Stimulated activated CD8-positive, alpha-beta memory T cell treated with anti-CD3 and anti-CD28 coated beads, Interleukin-7, amount 100 ng/mL, for 1 hour (primary cell): ENCODE measurements around the gene RGS11.
A peak's percentile ranks its signal among the peaks of the same experiment; 100 is the strongest.

Experiments used
- DNase-seq, 2 donors: peaks; one replicate each; pipeline ENCODE4 v3.0.0-alpha.2; 2020; ENCODE audit warnings: low read depth in 2 of 2

RGS11 gene

DNA sequence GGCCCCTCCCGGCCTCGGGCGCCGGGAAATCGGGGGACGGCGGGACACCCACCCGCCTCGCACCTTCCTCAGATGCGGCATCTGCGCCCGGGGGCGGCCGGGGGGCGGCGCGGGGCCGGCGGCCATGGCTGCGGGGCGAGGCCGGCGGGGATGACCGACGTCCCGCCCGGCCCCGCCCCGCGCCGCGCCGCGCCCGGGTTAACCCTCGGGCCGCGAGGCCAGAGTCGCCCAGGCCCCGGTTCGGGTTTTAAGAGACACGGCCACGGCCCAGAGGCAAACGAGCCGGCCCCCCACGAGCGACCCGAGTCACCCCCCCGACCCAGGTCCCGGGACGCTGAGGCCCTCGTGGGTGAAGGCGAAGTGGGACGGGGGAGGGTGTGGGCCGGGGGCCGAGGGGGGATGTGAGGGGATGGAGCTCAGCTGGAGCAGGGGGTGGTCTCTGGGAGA is at the start of gene RGS11:
Gene RGS11, minus strand, starts transcription at position 159 of the 447 bp plus-strand sequence. Its CDS starts 33 bp downstream, at position 126.
- no peak for DNase-seq

GRCh38 chr16:324451-325334 is 48.9 kb upstream of the RGS11 start:
- DNase-seq = peak; percentile 24 to 44

DNA sequence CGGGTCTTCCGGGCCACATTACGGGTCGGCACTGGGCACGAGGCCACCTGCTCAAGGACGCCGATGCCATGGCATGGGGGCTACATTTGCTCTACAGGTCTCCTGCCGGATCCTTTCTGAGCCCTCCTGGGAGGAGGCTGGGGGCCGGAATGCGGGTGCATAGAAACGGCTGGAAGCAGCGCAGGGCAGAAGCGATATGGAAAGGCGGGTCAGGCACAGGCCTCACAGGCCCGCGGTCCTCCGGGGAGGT is 48.4 kb upstream of the RGS11 start:
- DNase-seq = no peak

- no peak for DNase-seq
Measured at GRCh38 chr16:322476-323143, 46.9 kb upstream of the RGS11 start.

- DNase-seq = no peak
Measured at GRCh38 chr16:321532-321931, 45.8 kb upstream of the RGS11 start.

GRCh38 chr16:320206-320605 is 44.5 kb upstream of the RGS11 start:
- no peak for DNase-seq

- DNase-seq = no peak
Measured at GRCh38 chr16:318628-319027, 42.9 kb upstream of the RGS11 start.

DNA sequence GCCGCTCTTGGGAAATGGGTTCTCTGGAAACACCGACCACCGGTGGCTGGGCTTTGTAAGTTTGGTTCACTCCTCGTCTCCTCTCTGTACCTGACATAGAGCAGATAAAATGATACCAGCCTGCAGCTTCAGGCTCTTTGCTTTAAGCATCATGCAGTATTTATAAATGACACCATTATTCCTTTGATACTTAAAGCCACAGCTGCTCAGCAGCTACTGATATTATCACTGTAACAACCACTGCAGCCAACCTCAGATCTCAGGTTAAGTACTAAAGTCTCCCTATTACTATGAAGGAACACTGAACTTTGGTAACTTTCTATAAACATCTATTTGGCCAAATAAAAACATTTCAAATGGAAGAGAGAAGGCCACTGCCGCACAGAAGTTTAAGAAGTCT is 41.8 kb upstream of the RGS11 start:
- DNase-seq = no peak

- no peak for DNase-seq
Measured at GRCh38 chr16:316741-317464, 41.2 kb upstream of the RGS11 start.

GRCh38 chr16:314795-315299 is 39.1 kb upstream of the RGS11 start:
- DNase-seq = no peak

- no peak for DNase-seq
Measured at GRCh38 chr16:314351-314750, 38.6 kb upstream of the RGS11 start.

- DNase-seq = no peak
Measured at GRCh38 chr16:311725-312124, 36.0 kb upstream of the RGS11 start.

- no peak for DNase-seq
Measured at GRCh38 chr16:309476-309875, 33.7 kb upstream of the RGS11 start.

GRCh38 chr16:307691-308312 is 32.1 kb upstream of the RGS11 start:
- no peak for DNase-seq

- DNase-seq = no peak
Measured at GRCh38 chr16:306911-307370, 31.2 kb upstream of the RGS11 start.

DNA sequence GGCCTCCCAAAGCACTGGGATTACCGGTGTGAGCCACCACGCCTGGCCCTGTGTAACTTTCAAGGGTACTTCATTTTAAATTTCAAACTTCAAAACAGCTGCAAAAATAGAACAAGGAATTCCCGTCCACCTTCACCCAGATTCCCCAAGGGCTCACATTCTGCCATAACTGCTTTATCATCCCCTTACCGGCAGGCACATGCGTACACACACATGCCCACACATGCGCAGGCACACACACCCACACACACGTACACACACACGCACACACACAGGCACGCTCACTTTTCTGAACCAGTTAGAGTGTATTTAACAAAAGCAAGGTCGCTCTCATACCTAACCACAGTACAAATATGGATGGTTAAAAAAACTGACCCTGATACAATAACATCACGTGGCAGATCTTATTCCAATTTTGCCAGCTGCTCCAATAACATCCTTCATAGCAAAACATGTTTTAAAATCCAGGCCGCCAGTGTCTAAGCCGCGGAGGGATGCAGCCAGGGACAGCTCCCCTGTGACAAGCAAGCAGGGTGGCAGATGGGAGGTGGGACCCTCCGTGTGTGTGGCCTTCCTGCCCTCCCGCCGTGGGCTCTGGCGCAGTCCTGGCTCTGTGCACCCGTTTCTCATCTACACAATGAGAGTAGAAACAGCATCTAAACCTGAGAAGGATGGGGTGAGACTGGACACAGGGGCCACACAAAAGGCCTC is 30.3 kb upstream of the RGS11 start:
- DNase-seq = no peak

DNA sequence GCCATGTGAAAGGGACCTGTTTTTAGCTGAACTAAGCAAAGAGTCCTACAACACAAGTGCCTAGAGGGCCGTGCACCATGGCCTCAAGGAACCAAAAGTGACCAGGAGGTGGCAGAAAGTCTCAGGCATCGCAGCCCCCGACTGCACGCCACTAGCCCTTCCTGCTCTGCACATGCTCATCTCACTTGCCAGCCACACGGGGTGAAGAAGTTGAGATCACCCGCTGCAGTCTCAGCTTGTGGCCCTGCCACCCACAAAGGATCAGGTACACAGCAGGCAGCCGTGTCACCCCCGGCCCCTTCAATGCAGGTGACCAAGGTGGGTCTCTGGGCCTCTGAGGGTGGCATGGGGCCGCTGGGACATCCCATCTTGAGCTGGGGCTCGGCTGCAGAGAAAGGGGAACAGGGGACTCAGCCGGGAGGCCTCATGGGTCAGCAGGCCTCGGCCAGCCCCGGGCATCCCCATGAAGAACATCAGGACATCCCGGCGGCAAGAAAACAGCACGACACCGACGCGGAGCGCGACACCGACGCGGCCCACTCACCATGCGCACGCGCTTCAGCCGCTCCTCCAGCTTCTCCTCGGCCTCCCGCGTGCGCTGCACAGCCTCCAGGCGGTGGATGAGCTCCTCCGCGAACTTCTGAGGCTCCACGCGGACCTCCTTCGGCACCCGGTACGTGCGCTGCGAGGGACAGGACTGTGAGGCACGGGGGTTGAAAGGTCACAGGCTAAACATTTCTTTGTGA is 28.2 kb upstream of the RGS11 start:
- DNase-seq = no peak

GRCh38 chr16:301950-302349 is 26.2 kb upstream of the RGS11 start:
- no peak for DNase-seq

GRCh38 chr16:301235-301634 is 25.5 kb upstream of the RGS11 start:
- DNase-seq = no peak

- no peak for DNase-seq
Measured at GRCh38 chr16:297832-298231, 22.1 kb upstream of the RGS11 start.
